C1 segment of cervical spinal cord (tissue), 14 donors: ENCODE results near the gene ZNF771.
"Not testable (repeated sequence)": the region's sequence is repeated elsewhere in the genome, so short reads cannot be mapped to it uniquely, and the experiment has no call there.

Source experiments
- DNase-seq, 14 donors: peaks; one replicate each; lab custom pipeline; 2025; lab: John Stamatoyannopoulos, UW

Gene ZNF771

GRCh38 chr16:30461426-30461825, 54.0 kb downstream of the ZNF771 start:
- DNase-seq, result not testable (repeated sequence)

- DNase-seq, result no peak
Observed at GRCh38 chr16:30464078-30464477, 56.7 kb downstream of the ZNF771 start.
